Activated naive CD4-positive, alpha-beta T cell treated with anti-CD3 and anti-CD28 coated beads, Interleukin-2, amount 50 U/mL, for 72 hours (primary cell): ENCODE results near the gene CDC42EP1. TPM values are rescaled to one million over a fixed set of nuclear protein-coding genes. Genes with fewer than 3 reads are reported as not detected.
"Not testable (repeated sequence)": the region's sequence is repeated elsewhere in the genome, so short reads cannot be mapped to it uniquely, and the experiment has no call there.

Experiments
- ATAC-seq, 2 donors: fragments of 150-1000 bp; cut with Tn5 transposase; 2 replicates each; pipeline ENCODE4 v1.10.0; 2021; ENCODE audit warnings: mild to moderate bottlenecking in 2 of 2, moderate library complexity in 2 of 2
- DNase-seq, 2 donors: peaks; one replicate each; pipeline ENCODE4 v3.0.0; 2021 to 2022; ENCODE audit warnings: low spot score in 2 of 2
- H3K27ac Mint-ChIP-seq, 2 donors: one replicate each; pipeline ENCODE4 v1.8.0; 2022; ENCODE audit warnings: mild to moderate bottlenecking in 2 of 2, mixed read lengths in 2 of 2
- H3K36me3 Mint-ChIP-seq, 2 donors: one replicate each; pipeline ENCODE4 v1.8.0; 2022; ENCODE audit warnings: mixed read lengths in 2 of 2
- H3K9me3 Mint-ChIP-seq, 2 donors: one replicate each; pipeline ENCODE4 v1.8.0; 2022; ENCODE audit warnings: mixed read lengths in 2 of 2
- total RNA-seq, 2 donors: library from RNA; stranded (reverse); gene quantifications; one replicate each; pipeline ENCODE4 v1.2.3, GENCODE V29; 2022

The CDC42EP1 gene
- total RNA-seq, 2 donors from 2014 or later, result 0.09 to 1.9 TPM

- not testable (repeated sequence) for H3K9me3 Mint-ChIP-seq, H3K36me3 Mint-ChIP-seq, DNase-seq, ATAC-seq, H3K27ac Mint-ChIP-seq
Measured at GRCh38 chr22:37591081-37591480, 30.8 kb downstream of the CDC42EP1 start.

GRCh38 chr22:37591823-37592404 lies 31.6 kb downstream of the CDC42EP1 start:
- DNase-seq (no peak), ATAC-seq (peak in 1 of 2 donors; percentile 4)
- no peaks in the 10 kb centered on the region for H3K36me3 Mint-ChIP-seq
- H3K27ac Mint-ChIP-seq, result peak overlapping the region in 1 of 2 donors; percentile 34
- H3K9me3 Mint-ChIP-seq, result no peaks in the 10 kb centered on the region

- Mint-ChIP-seq H3K9me3 (no peaks in the 10 kb centered on the region), H3K36me3 (no peaks in the 10 kb centered on the region), H3K27ac (no peak overlapping the region)
- ATAC-seq, result no peak
- no peak for DNase-seq
Measured at GRCh38 chr22:37594237-37594636, 34.0 kb downstream of the CDC42EP1 start.

- H3K36me3 Mint-ChIP-seq, result no peaks in the 10 kb centered on the region
- no peaks in the 10 kb centered on the region for H3K9me3 Mint-ChIP-seq
- no peak for ATAC-seq
Measured at GRCh38 chr22:37599153-37599552, 38.9 kb downstream of the CDC42EP1 start.

GRCh38 chr22:37601203-37601539 lies 40.9 kb downstream of the CDC42EP1 start:
- ATAC-seq (no peak), DNase-seq (no peak)
- H3K27ac Mint-ChIP-seq, result no peak overlapping the region
- no peaks in the 10 kb centered on the region for H3K9me3 Mint-ChIP-seq
- no peaks in the 10 kb centered on the region for H3K36me3 Mint-ChIP-seq

More at GRCh38 chr22:37599153-37599552, 38.9 kb downstream of the CDC42EP1 start:
- no peak for DNase-seq
- no peak overlapping the region for H3K27ac Mint-ChIP-seq

- ATAC-seq, result no peak
- H3K27ac Mint-ChIP-seq, result no peak overlapping the region
- H3K9me3 Mint-ChIP-seq, result no peaks in the 10 kb centered on the region
- H3K36me3 Mint-ChIP-seq, result no peaks in the 10 kb centered on the region
- no peak for DNase-seq
Measured at GRCh38 chr22:37601540-37602442, 41.5 kb downstream of the CDC42EP1 start.

GRCh38 chr22:37602546-37603277 lies 42.4 kb downstream of the CDC42EP1 start:
- H3K9me3 Mint-ChIP-seq, H3K27ac Mint-ChIP-seq, ATAC-seq, H3K36me3 Mint-ChIP-seq, DNase-seq: not testable (repeated sequence)

GRCh38 chr22:37604074-37604473 lies 43.8 kb downstream of the CDC42EP1 start:
- DNase-seq, result no peak
- no peak for ATAC-seq
- Mint-ChIP-seq H3K27ac (no peak overlapping the region), H3K9me3 (no peaks in the 10 kb centered on the region), H3K36me3 (no peaks in the 10 kb centered on the region)

GRCh38 chr22:37604875-37605274 lies 44.6 kb downstream of the CDC42EP1 start:
- DNase-seq, result peak in 1 of 2 donors; percentile 45
- Mint-ChIP-seq H3K9me3 (no peaks in the 10 kb centered on the region), H3K36me3 (peaks cover 7% of the 10 kb centered on the region in 2 donors), H3K27ac (no peak overlapping the region)
- ATAC-seq, result no peak

- Mint-ChIP-seq H3K36me3 (peaks cover 7% of the 10 kb centered on the region in 2 donors), H3K27ac (peak overlapping the region; percentile 85 to 88), H3K9me3 (no peaks in the 10 kb centered on the region)
- peak; percentile 91 to 98 for DNase-seq
- peak; percentile 28 to 38 for ATAC-seq
Measured at GRCh38 chr22:37607010-37607934, 47.0 kb downstream of the CDC42EP1 start.

- peak overlapping the region; percentile 88 to 92 for H3K27ac Mint-ChIP-seq
Measured at GRCh38 chr22:37607935-37608476, 47.7 kb downstream of the CDC42EP1 start.

GRCh38 chr22:37608477-37609239 lies 48.4 kb downstream of the CDC42EP1 start, which contains the start of gene GGA1:
GGA1 (plus strand) TSS chr22:37608834; CDS start chr22:37608861, 27 bp downstream.
- H3K27ac Mint-ChIP-seq, result peak within 1 kb of the TSS; percentile 88 to 95
- peaks cover 7% of the 10 kb centered on the region in 2 donors for H3K36me3 Mint-ChIP-seq
- peak; percentile 94 to 99 for DNase-seq
- peak; percentile 85 to 88 for ATAC-seq
- no peaks in the 10 kb centered on the region for H3K9me3 Mint-ChIP-seq

More at GRCh38 chr22:37607935-37608476, 47.7 kb downstream of the CDC42EP1 start:
- peaks cover 7% of the 10 kb centered on the region in 2 donors for H3K36me3 Mint-ChIP-seq
- DNase-seq (no peak), ATAC-seq (no peak)
- no peaks in the 10 kb centered on the region for H3K9me3 Mint-ChIP-seq

- no peak for ATAC-seq
- Mint-ChIP-seq H3K36me3 (peaks cover 7% of the 10 kb centered on the region in 2 donors), H3K27ac (peak overlapping the region; percentile 88 to 95), H3K9me3 (no peaks in the 10 kb centered on the region)
- no peak for DNase-seq
Measured at GRCh38 chr22:37609240-37610152, 49.2 kb downstream of the CDC42EP1 start.

GRCh38 chr22:37610153-37610475 lies 49.8 kb downstream of the CDC42EP1 start:
- DNase-seq, H3K9me3 Mint-ChIP-seq, ATAC-seq, H3K36me3 Mint-ChIP-seq: not testable (repeated sequence)
- H3K27ac Mint-ChIP-seq, result peak overlapping the region; percentile 88 to 95
